Pancreas (tissue), 10 donors: Measurements from ENCODE around the gene RGS7. TPM values are rescaled to one million over a fixed set of nuclear protein-coding genes. Genes with fewer than 3 reads are reported as not detected.

Experiments
- ATAC-seq, 4 donors: fragments of 200-7000 bp; cut with Tn5 transposase; one replicate each; pipeline versions ENCODE4 v1.8.0 to v1.9.1; 2020; ENCODE audit warnings: mild to moderate bottlenecking in 4 of 4, moderate library complexity in 4 of 4
- DNase-seq, 6 donors: peaks; one replicate each; pipeline ENCODE4 v3.0.0-alpha.2; 2020
- FAIRE-seq: peaks from 2 replicates; lab custom pipeline; 2012; peaks lifted over from hg19 to GRCh38; lab: Jason Lieb, UNC
- H3K27ac ChIP-seq, 4 donors: fragments of 200-600 bp; sonication (generic); 1 replicate in 3 of 4; 2 replicates in 1 of 4; pipeline versions ENCODE4 v1.5.0 to v1.8.0; 2020
- H3K27me3 ChIP-seq, 4 donors: fragments of 200-600 bp; one replicate each; pipeline ENCODE4 v1.8.0; 2021
- H3K36me3 ChIP-seq, 3 donors: fragments of 200-600 bp; sonication (generic) in 1 of 3; one replicate each; pipeline versions ENCODE4 v1.5.0 to v1.8.0; 2020 to 2021
- H3K4me1 ChIP-seq, 3 donors: fragments of 200-600 bp; one replicate each; pipeline ENCODE4 v1.8.0; 2021
- H3K4me3 ChIP-seq, 4 donors: fragments of 200-600 bp; sonication (generic) in 2 of 4; one replicate each; pipeline versions ENCODE4 v1.5.0 to v1.8.0; 2020 to 2021
- H3K9me3 ChIP-seq, 4 donors: fragments of 200-600 bp; one replicate each; pipeline ENCODE4 v1.8.0; 2021
- CTCF ChIP-seq, 4 donors: fragments of 200-600 bp; sonication (generic) in 3 of 4; IDR thresholded peaks; one replicate each; pipeline versions ENCODE4 v1.5.0 to v1.8.0; 2021; ENCODE audit warnings: antibody characterized with exemption in 4 of 4
- WGBS, 2 donors: extraction: QIAGEN DNeasy Blood & Tissue Kit; methylation state at CpG; one replicate each; pipeline ENCODE4 v1.1.7; 2013; 5-methylcytosine and 5-hydroxymethylcytosine counted together
- intact Hi-C, 3 donors: fragments of 100-400 bp; cut with DNase I; formaldehyde crosslinking; loops; one replicate each; pipeline versions ENCODE4 v1.11.1 to v1.14.2; 2022
- polyA plus RNA-seq, 2 donors: library from polyadenylated mRNA; stranded (reverse); fragments of 200-250 nt; gene quantifications; one replicate each; pipeline ENCODE4 v1.2.3, GENCODE V29; 2013
- total RNA-seq, 6 donors: library from RNA; stranded (reverse); fragmentation: NEBNext Ultra II Directional in 4 of 6; extraction: Animal tissue kit (Norgen Biotek cat#: 25700) in 4 of 6; gene quantifications; one replicate each; pipeline versions ENCODE4 v1.2.1 to v1.2.4, GENCODE V29; 2021 to 2023
- donor health status: healthy with polysubstance abuse.
- donor health status: DM: no; HTN: no; CAD: no; lungs with moderate emphysema.
- donor health status: DM: no; HTN: no; CAD: no.
- donor health status: control.
- donor health status: control.
- donor health status: Bipolar disorder and iron deficiency.
- donor health status: DM: yes; HTN: yes; CAD: no.
- donor health status: DM: no; HTN: no; CAD: no.
- donor health status: DM: no; HTN: no; CAD: no.
- donor health status: DM: yes; HTN: yes; CAD: no.

Gene RGS7
- total and polyA plus RNA-seq, 8 donors, result 0.08 to 4.2 (median 0.33) TPM

- H3K27me3 ChIP-seq, result no peaks in the 10 kb centered on the region
- H3K4me1 ChIP-seq, result no peaks in the 10 kb centered on the region
- no peaks in the 10 kb centered on the region for H3K9me3 ChIP-seq
- TF ChIP-seq CTCF (IDR thresholded peaks at IDR 0.05), result no peak
- no peaks in the 10 kb centered on the region for H3K36me3 ChIP-seq
- H3K27ac ChIP-seq, result no peak overlapping the region
- H3K4me3 ChIP-seq, result no peak overlapping the region
- FAIRE-seq, result no peak
- intact Hi-C loops, result no loop called here
- no peak for DNase-seq
- 55 to 85% methylated on average over 4 of the region's 4 CpGs for WGBS, 2 donors
- no peak for ATAC-seq
Measured at GRCh38 chr1:240876071-240876470, 480.9 kb downstream of the RGS7 start.

- Histone ChIP-seq H3K27me3 (no peaks in the 10 kb centered on the region), H3K36me3 (no peaks in the 10 kb centered on the region), H3K4me1 (no peaks in the 10 kb centered on the region), H3K27ac (no peak overlapping the region), H3K9me3 (no peaks in the 10 kb centered on the region), H3K4me3 (no peak overlapping the region)
- WGBS, 2 donors, result 72 to 90% methylated on average over 3 of the region's 3 CpGs
- no peak for TF ChIP-seq CTCF (IDR thresholded peaks at IDR 0.05)
- no peak for ATAC-seq
- intact Hi-C loops, result no loop called here
- no peak for FAIRE-seq
- DNase-seq, result no peak
Measured at GRCh38 chr1:240869071-240869470, 487.9 kb downstream of the RGS7 start.

GRCh38 chr1:240866724-240867123 is 490.3 kb downstream of the RGS7 start:
- intact Hi-C loops, result no loop called here

GRCh38 chr1:240860023-240860422 is 497.0 kb downstream of the RGS7 start:
- Histone ChIP-seq H3K36me3 (no peaks in the 10 kb centered on the region), H3K27me3 (no peaks in the 10 kb centered on the region), H3K4me3 (no peak overlapping the region), H3K27ac (no peak overlapping the region), H3K4me1 (no peaks in the 10 kb centered on the region), H3K9me3 (no peaks in the 10 kb centered on the region)
- intact Hi-C loops, result no loop called here
- ATAC-seq (no peak), FAIRE-seq (no peak), DNase-seq (no peak)
- WGBS, 2 donors, result 56 to 76% methylated on average over 3 of the region's 3 CpGs
- no peak for TF ChIP-seq CTCF (IDR thresholded peaks at IDR 0.05)

More at GRCh38 chr1:240866724-240867123, 490.3 kb downstream of the RGS7 start:
- TF ChIP-seq CTCF (IDR thresholded peaks at IDR 0.05), result no peak
- ATAC-seq (no peak), DNase-seq (no peak), FAIRE-seq (no peak)
- Histone ChIP-seq H3K36me3 (no peaks in the 10 kb centered on the region), H3K4me3 (no peak overlapping the region), H3K27ac (no peak overlapping the region), H3K4me1 (no peaks in the 10 kb centered on the region), H3K9me3 (no peaks in the 10 kb centered on the region), H3K27me3 (no peaks in the 10 kb centered on the region)
- 27 to 42% methylated on average over 2 of the region's 2 CpGs for WGBS, 2 donors

- TF ChIP-seq CTCF (IDR thresholded peaks at IDR 0.05), result no peak
Measured at GRCh38 chr1:240854367-240854766, 502.6 kb downstream of the RGS7 start.

More at GRCh38 chr1:240854367-240854766, 502.6 kb downstream of the RGS7 start:
- ATAC-seq, result no peak
- Histone ChIP-seq H3K4me1 (no peaks in the 10 kb centered on the region), H3K27me3 (no peaks in the 10 kb centered on the region), H3K27ac (no peak overlapping the region), H3K4me3 (no peak overlapping the region), H3K9me3 (no peaks in the 10 kb centered on the region), H3K36me3 (no peaks in the 10 kb centered on the region)
- WGBS, 2 donors, result 55 to 67% methylated on average over 6 of the region's 6 CpGs
- no peak for DNase-seq
- no peak for FAIRE-seq
- intact Hi-C loops, result no loop called here
